ENCODE results near the gene GAPDH.
"Not testable (repeated sequence)": the region's sequence is repeated elsewhere in the genome, so short reads cannot be mapped to it uniquely, and the experiment has no call there.

Gene GAPDH

GRCh38 chr12:6569312-6569711 is 35.0 kb downstream of the GAPDH start:
- no peak for DNase-seq

GRCh38 chr12:6569786-6570185 is 35.5 kb downstream of the GAPDH start:
- no peak for DNase-seq

- DNase-seq: peak; percentile 19 to 47
Observed at GRCh38 chr12:6570264-6570887, 36.1 kb downstream of the GAPDH start.

GRCh38 chr12:6573001-6573400 is 38.7 kb downstream of the GAPDH start:
- DNase-seq: no peak

GRCh38 chr12:6574576-6575295 is 40.4 kb downstream of the GAPDH start:
- DNase-seq: no peak

GRCh38 chr12:6575648-6576047 is 41.3 kb downstream of the GAPDH start:
- no peak for DNase-seq

- no peak for DNase-seq
Observed at GRCh38 chr12:6582196-6582595, 47.9 kb downstream of the GAPDH start.

- DNase-seq: no peak
Observed at GRCh38 chr12:6582959-6583358, 48.6 kb downstream of the GAPDH start.

- DNase-seq: no peak
Observed at GRCh38 chr12:6584293-6584692, 50.0 kb downstream of the GAPDH start.

GRCh38 chr12:6586569-6586968 is 52.3 kb downstream of the GAPDH start:
- DNase-seq: not testable (repeated sequence)
